IPS-11a (cell line): ENCODE measurements around the gene MIER2.
"Not testable (repeated sequence)": the region's sequence is repeated elsewhere in the genome, so short reads cannot be mapped to it uniquely, and the experiment has no call there.

Experiments used
- H3K4me3 ChIP-seq: one replicate; pipeline ENCODE4 v1.5.1; 2013; ENCODE audit warnings: low read depth, low read length, control low read depth

MIER2 gene

GRCh38 chr19:262125-262524 lies 82.5 kb downstream of the MIER2 start:
- H3K4me3 ChIP-seq, result no peak overlapping the region

GRCh38 chr19:256804-257203 lies 87.8 kb downstream of the MIER2 start:
- not testable (repeated sequence) for H3K4me3 ChIP-seq
